MCF 10A (cell line): ENCODE measurements around the gene FAM20A. TPM values are rescaled to one million over a fixed set of nuclear protein-coding genes. Genes with fewer than 3 reads are reported as not detected.
A peak's percentile ranks its signal among the peaks of the same experiment; 100 is the strongest.

Experiments
- BruUV-seq: library from RNA; stranded (reverse); fragments of 400-500 nt; replicated peaks from 2 replicates; lab custom pipeline; 2021; lab: Mats Ljungman, UMichigan
- CTCF ChIA-PET: fragments of 300-600 bp; sonication (Branson Sonifier 250); formaldehyde crosslinking; extraction: SDS; loops from one replicate; lab custom pipeline; 2021; ENCODE audit warnings: antibody characterized with exemption, inconsistent platforms; lab: Yijun Ruan, JAX
- POLR2A ChIA-PET: fragments of 300-600, 350-650 bp; sonication (Branson Sonifier 250); formaldehyde crosslinking; extraction: SDS; loops from one replicate; lab custom pipeline; 2020; ENCODE audit warnings: antibody characterized with exemption, inconsistent platforms; lab: Yijun Ruan, JAX
- DNase-seq: peaks from one replicate; pipeline ENCODE4 v3.0.0-alpha.2; 2018; ENCODE audit not compliant: unreplicated experiment
- H3K27ac Mint-ChIP-seq: one replicate; pipeline ENCODE4 v1.8.0; 2022; ENCODE audit warnings: mild to moderate bottlenecking, low read depth, mixed read lengths; ENCODE audit not compliant: unreplicated experiment
- H3K27me3 Mint-ChIP-seq: one replicate; pipeline ENCODE4 v1.8.0; 2022; ENCODE audit warnings: mixed read lengths; ENCODE audit not compliant: insufficient read depth, unreplicated experiment
- H3K36me3 Mint-ChIP-seq: one replicate; pipeline ENCODE4 v1.8.0; 2022; ENCODE audit warnings: mild to moderate bottlenecking, moderate library complexity, mixed read lengths; ENCODE audit not compliant: insufficient read depth, unreplicated experiment
- H3K4me1 Mint-ChIP-seq: one replicate; pipeline ENCODE4 v1.8.0; 2022; ENCODE audit warnings: mixed read lengths; ENCODE audit not compliant: insufficient read depth, unreplicated experiment
- H3K4me3 Mint-ChIP-seq: one replicate; pipeline ENCODE4 v1.8.0; 2022; ENCODE audit warnings: mild to moderate bottlenecking, moderate library complexity, mixed read lengths; ENCODE audit not compliant: unreplicated experiment
- H3K9me3 Mint-ChIP-seq: one replicate; pipeline ENCODE4 v1.8.0; 2022; ENCODE audit warnings: mixed read lengths; ENCODE audit not compliant: unreplicated experiment
- CTCF ChIP-seq: fragments of 200-600 bp; IDR thresholded peaks from one replicate; pipeline ENCODE4 v1.8.0; 2022; ENCODE audit warnings: antibody characterized with exemption, mild to moderate bottlenecking; ENCODE audit not compliant: unreplicated experiment
- intact Hi-C: fragments of 100-400 bp; cut with micrococcal nuclease; formaldehyde crosslinking; loops from 2 replicates; pipeline ENCODE4 v1.14.1; 2022
- total RNA-seq: library from RNA; stranded (reverse); gene quantifications from 2 replicates; pipeline ENCODE4 v1.2.3, GENCODE V29; 2022

The FAM20A gene
- total RNA-seq, 1 experiment from 2014 or later, result not detected

GRCh38 chr17:68511671-68512246, 89.4 kb downstream of the FAM20A start:
- peak; percentile 75 for DNase-seq
- intact Hi-C loops, result loop anchor here (5.0 kb wide), 1 partner anchor 246 kb away; no protein-coding TSS in a partner anchor
- no TSS peak for BruUV-seq
- no peak for TF ChIP-seq CTCF
- ChIA-PET CTCF (interaction anchor here (0.6 kb wide), 1 partner anchor 314 kb away, joined by 5 read pairs; no protein-coding TSS in a partner anchor), POLR2A (interaction anchor here (0.7 to 7.5 kb wide), 17 partner anchors 14 to 1259 kb away, joined by 3 to 114 read pairs (median 4); partner anchors contain the start of genes AMZ2 and WIPI1)
- Mint-ChIP-seq H3K4me1 (peaks cover 20% of the 10 kb centered on the region), H3K4me3 (peak overlapping the region; percentile 95), H3K27me3 (no peaks in the 10 kb centered on the region), H3K9me3 (no peaks in the 10 kb centered on the region), H3K27ac (peak overlapping the region; percentile 98), H3K36me3 (peaks cover 20% of the 10 kb centered on the region)

DNA sequence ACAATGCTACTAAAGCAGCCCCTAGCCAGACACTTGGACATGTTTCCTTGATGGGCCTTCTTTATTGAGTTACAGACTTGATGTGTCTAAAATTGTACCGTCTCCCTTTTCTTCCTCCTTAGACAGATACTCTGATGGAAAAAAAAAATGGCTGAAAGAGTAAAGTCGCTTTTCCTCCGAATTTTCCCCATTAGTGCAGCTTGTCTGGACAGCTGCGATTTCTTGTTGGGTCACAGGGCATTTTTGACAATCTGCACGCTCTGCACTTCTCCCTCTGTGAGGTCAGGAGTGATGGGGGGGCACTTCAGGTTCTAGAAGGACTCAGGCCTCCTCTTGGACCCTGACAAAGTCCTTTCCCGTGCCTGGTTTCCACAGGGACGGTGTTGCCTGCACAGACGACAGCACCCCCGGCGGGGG, 89.9 kb downstream of the FAM20A start:
- H3K27ac Mint-ChIP-seq, result peak overlapping the region; percentile 98
- DNase-seq, result no peak
- no TSS peak for BruUV-seq
- H3K4me1 Mint-ChIP-seq, result peaks cover 20% of the 10 kb centered on the region
- H3K9me3 Mint-ChIP-seq, result no peaks in the 10 kb centered on the region
- peak overlapping the region; percentile 95 for H3K4me3 Mint-ChIP-seq
- POLR2A ChIA-PET, result interaction anchor here (0.7 to 7.5 kb wide), 16 partner anchors 9 to 1258 kb away, joined by 3 to 114 read pairs (median 4); partner anchors contain the start of genes AMZ2 and WIPI1
- CTCF ChIA-PET, result interaction anchor here (0.6 to 0.9 kb wide), 3 partner anchors 16 to 313 kb away, joined by 3 to 5 read pairs (median 3); no protein-coding TSS in a partner anchor
- peaks cover 16% of the 10 kb centered on the region for H3K36me3 Mint-ChIP-seq
- no peaks in the 10 kb centered on the region for H3K27me3 Mint-ChIP-seq
- TF ChIP-seq CTCF, result no peak
- intact Hi-C loops, result loop anchor here (5.0 kb wide), 1 partner anchor 246 kb away; no protein-coding TSS in a partner anchor

DNA sequence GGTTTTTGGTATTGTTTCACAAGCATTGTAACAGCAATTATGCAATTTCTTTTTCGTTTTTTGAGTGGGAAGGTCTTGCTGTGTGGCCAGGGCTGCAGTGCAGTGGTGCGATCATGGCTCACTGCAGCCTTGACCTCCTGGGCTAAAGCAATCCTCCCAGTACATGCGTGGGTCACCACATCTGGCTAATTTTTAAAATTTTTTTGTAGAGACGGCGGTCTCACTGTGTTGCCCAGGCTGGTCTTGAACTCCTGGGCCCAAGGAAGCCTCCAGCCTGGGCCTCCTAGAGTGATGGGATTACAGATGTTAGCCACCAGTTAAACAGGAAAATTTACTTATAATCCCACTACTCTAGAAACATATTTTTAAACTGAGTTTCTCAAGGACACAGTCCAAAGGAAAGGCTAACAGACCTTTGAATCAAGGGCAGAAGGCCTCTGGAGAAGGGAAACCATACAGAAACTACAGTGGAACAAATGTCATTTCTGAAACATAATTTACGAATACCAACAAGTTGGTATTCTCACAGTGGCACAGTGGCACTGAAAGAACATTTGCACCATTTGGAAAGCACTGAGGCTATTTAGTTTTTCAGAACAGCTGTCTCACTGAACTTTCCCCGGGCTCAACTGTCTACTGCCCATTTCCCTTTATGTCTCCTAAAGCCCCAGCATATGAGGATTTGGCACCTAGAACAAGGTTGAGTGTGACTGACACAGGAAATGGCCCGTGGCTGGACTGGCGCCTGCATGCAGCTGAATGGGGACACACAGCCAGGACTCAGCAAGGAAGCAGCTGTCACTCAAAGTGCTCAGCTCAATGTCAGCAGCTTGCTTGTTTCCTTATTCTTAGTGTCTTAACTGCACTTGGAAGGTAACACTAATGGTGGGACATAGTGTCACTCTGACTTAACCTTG, 91.8 kb downstream of the FAM20A start:
- POLR2A ChIA-PET, result interaction anchor here (2.1 to 7.5 kb wide), 2 partner anchors 35 to 50 kb away, joined by 7 to 114 read pairs; partner anchors contain the start of gene WIPI1
- Mint-ChIP-seq H3K4me3 (no peak overlapping the region), H3K27me3 (no peaks in the 10 kb centered on the region), H3K9me3 (no peaks in the 10 kb centered on the region), H3K4me1 (peaks cover 9% of the 10 kb centered on the region), H3K36me3 (no peaks in the 10 kb centered on the region), H3K27ac (no peak overlapping the region)
- TF ChIP-seq CTCF, result no peak
- CTCF ChIA-PET, result interaction anchor here (1.2 kb wide), 1 partner anchor 43 kb away, joined by 3 read pairs; no protein-coding TSS in a partner anchor
- BruUV-seq, result no TSS peak
- intact Hi-C loops, result loop anchor here (5.0 kb wide), 1 partner anchor 248 kb away; no protein-coding TSS in a partner anchor
- no peak for DNase-seq
